ENCODE data around the gene HECW1. TPM values are rescaled to one million over a fixed set of nuclear protein-coding genes. Genes with fewer than 3 reads are reported as not detected.

HECW1 gene
- total and polyA plus RNA-seq, 2 donors (not counting 1 experiment from before 2014, with no cell fraction given): not detected

GRCh38 chr7:43289826-43290225, 177.4 kb downstream of the HECW1 start:
- H3K36me3 ChIP-seq (replicated peaks in 1 of 2; ENCODE audit: control extremely low read depth in 1 of 2, control insufficient read depth in 1 of 2, extremely low read depth in 1 of 2, insufficient read depth in 2 of 2, low read length in 1 of 2): no peaks in the 10 kb centered on the region
- peaks cover 0 to 11% (median 9%) of the 10 kb centered on the region in 3 donors for H3K9me3 ChIP-seq (ENCODE audit: control extremely low read depth in 1 of 3, control insufficient read depth in 2 of 3, insufficient read depth in 1 of 3, low read length in 2 of 3)
- no peak overlapping the region for H2AFZ ChIP-seq (ENCODE audit: insufficient read depth, low read depth, low read length, poor library complexity, severe bottlenecking)
- no peaks in the 10 kb centered on the region for H3K4me1 Mint-ChIP-seq
- no peak for ATAC-seq (ENCODE audit: low read depth)
- H3K79me2 ChIP-seq (ENCODE audit: control insufficient read depth, insufficient read depth, low read length): no peaks in the 10 kb centered on the region
- no peaks in the 10 kb centered on the region for H4K20me1 ChIP-seq (ENCODE audit: control insufficient read depth, insufficient read depth, low read length, poor library complexity, severe bottlenecking)
- H3K9me3 Mint-ChIP-seq (ENCODE audit: insufficient read depth): peaks cover 3% of the 10 kb centered on the region
- no peak overlapping the region for H3K4me2 ChIP-seq (replicated peaks; ENCODE audit: low read depth, low read length, poor library complexity, severe bottlenecking)
- no peak overlapping the region for H3K27ac Mint-ChIP-seq
- no peak overlapping the region for H3K27ac ChIP-seq (ENCODE audit: low read length in 2 of 2)
- DNase-seq: no peak
- H3K4me1 ChIP-seq (ENCODE audit: control insufficient read depth in 2 of 2, insufficient read depth in 2 of 2, low read length in 2 of 2): no peaks in the 10 kb centered on the region
- POLR2A ChIA-PET: no interaction called here
- peaks cover 10% of the 10 kb centered on the region for H3K27me3 Mint-ChIP-seq
- WGBS (ENCODE audit: insufficient coverage): no CpG with 5 or more reads among the region's 2 CpGs
- CTCF ChIA-PET: no interaction called here
- H3K4me3 ChIP-seq (ENCODE audit: control extremely low read depth in 1 of 5, extremely low read depth in 1 of 5, insufficient read depth in 1 of 5, low read depth in 2 of 5, low read length in 4 of 5): no peak overlapping the region
- no peaks in the 10 kb centered on the region for H3K27me3 ChIP-seq (replicated peaks in 1 of 4; ENCODE audit: control extremely low read depth in 1 of 4, control insufficient read depth in 3 of 4, insufficient read depth in 4 of 4, low read length in 3 of 4)
- no peak for TF ChIP-seq CTCF (IDR thresholded peaks at IDR 0.05)
- TF ChIP-seq EZH2 (IDR thresholded peaks at IDR 0.05; ENCODE audit: borderline replicate concordance, insufficient read depth, low read depth, low read length, poor library complexity, severe bottlenecking): no peak
- H3K9ac ChIP-seq (ENCODE audit: low read length): no peak overlapping the region
- intact Hi-C loops (cut with micrococcal nuclease): no loop called here
- H3K4me3 Mint-ChIP-seq: no peak overlapping the region

GRCh38 chr7:43290978-43291377, 178.5 kb downstream of the HECW1 start:
- no peaks in the 10 kb centered on the region for H3K4me1 Mint-ChIP-seq
- ATAC-seq (ENCODE audit: low read depth) (no peak), DNase-seq (no peak)
- peaks cover 16% of the 10 kb centered on the region for H3K27me3 Mint-ChIP-seq
- Histone ChIP-seq H3K27me3 (replicated peaks in 1 of 4; ENCODE audit: control extremely low read depth in 1 of 4, control insufficient read depth in 3 of 4, insufficient read depth in 4 of 4, low read length in 3 of 4) (no peaks in the 10 kb centered on the region), H4K20me1 (ENCODE audit: control insufficient read depth, insufficient read depth, low read length, poor library complexity, severe bottlenecking) (no peaks in the 10 kb centered on the region), H3K9ac (ENCODE audit: low read length) (no peak overlapping the region), H2AFZ (ENCODE audit: insufficient read depth, low read depth, low read length, poor library complexity, severe bottlenecking) (no peak overlapping the region), H3K4me2 (replicated peaks; ENCODE audit: low read depth, low read length, poor library complexity, severe bottlenecking) (no peak overlapping the region), H3K4me3 (ENCODE audit: control extremely low read depth in 1 of 5, extremely low read depth in 1 of 5, insufficient read depth in 1 of 5, low read depth in 2 of 5, low read length in 4 of 5) (no peak overlapping the region), H3K27ac (ENCODE audit: low read length in 2 of 2) (no peak overlapping the region), H3K9me3 (ENCODE audit: control extremely low read depth in 1 of 3, control insufficient read depth in 2 of 3, insufficient read depth in 1 of 3, low read length in 2 of 3) (peaks cover 0 to 11% (median 9%) of the 10 kb centered on the region in 3 donors), H3K4me1 (ENCODE audit: control insufficient read depth in 2 of 2, insufficient read depth in 2 of 2, low read length in 2 of 2) (no peaks in the 10 kb centered on the region), H3K79me2 (ENCODE audit: control insufficient read depth, insufficient read depth, low read length) (no peaks in the 10 kb centered on the region), H3K36me3 (replicated peaks in 1 of 2; ENCODE audit: control extremely low read depth in 1 of 2, control insufficient read depth in 1 of 2, extremely low read depth in 1 of 2, insufficient read depth in 2 of 2, low read length in 1 of 2) (no peaks in the 10 kb centered on the region)
- H3K9me3 Mint-ChIP-seq (ENCODE audit: insufficient read depth): peaks cover 3% of the 10 kb centered on the region
- TF ChIP-seq EZH2 (IDR thresholded peaks at IDR 0.05; ENCODE audit: borderline replicate concordance, insufficient read depth, low read depth, low read length, poor library complexity, severe bottlenecking) (no peak), CTCF (IDR thresholded peaks at IDR 0.05) (no peak)
- no peak overlapping the region for H3K27ac Mint-ChIP-seq
- intact Hi-C loops (cut with micrococcal nuclease): no loop called here
- H3K4me3 Mint-ChIP-seq: no peak overlapping the region
- CTCF ChIA-PET: no interaction called here
- 100% methylated on average over 3 of the region's 5 CpGs for WGBS (ENCODE audit: insufficient coverage)
- POLR2A ChIA-PET: no interaction called here

All from B cell (primary cell).